ENCODE data around the gene RNF111.

RNF111 gene

GRCh38 chr15:59001946-59002345 lies 14.5 kb downstream of the RNF111 start:
- DNase-seq: no peak

GRCh38 chr15:59002418-59002859 lies 15.0 kb downstream of the RNF111 start:
- no peak for DNase-seq

- no peak for DNase-seq
Observed at GRCh38 chr15:59005579-59005978, 18.1 kb downstream of the RNF111 start.

GRCh38 chr15:59008086-59008485 lies 20.6 kb downstream of the RNF111 start:
- DNase-seq: no peak

- no peak for DNase-seq
Observed at GRCh38 chr15:59011262-59011952, 23.9 kb downstream of the RNF111 start.

- no peak for DNase-seq
Observed at GRCh38 chr15:59013246-59013873, 25.9 kb downstream of the RNF111 start.

GRCh38 chr15:59014068-59014467 lies 26.6 kb downstream of the RNF111 start:
- no peak for DNase-seq

- DNase-seq: no peak
Observed at GRCh38 chr15:59017449-59017848, 30.0 kb downstream of the RNF111 start.

- no peak for DNase-seq
Observed at GRCh38 chr15:59018833-59019232, 31.4 kb downstream of the RNF111 start.

- no peak for DNase-seq
Observed at GRCh38 chr15:59020322-59020721, 32.9 kb downstream of the RNF111 start.

- DNase-seq: no peak
Observed at GRCh38 chr15:59022188-59022587, 34.7 kb downstream of the RNF111 start.

GRCh38 chr15:59026207-59026606 lies 38.7 kb downstream of the RNF111 start:
- DNase-seq: no peak

- no peak for DNase-seq
Observed at GRCh38 chr15:59028387-59028955, 41.0 kb downstream of the RNF111 start.

- no peak for DNase-seq
Observed at GRCh38 chr15:59029554-59029953, 42.1 kb downstream of the RNF111 start.

GRCh38 chr15:59035201-59035600 lies 47.7 kb downstream of the RNF111 start:
- no peak for DNase-seq

- no peak for DNase-seq
Observed at GRCh38 chr15:59039225-59039624, 51.8 kb downstream of the RNF111 start.

- no peak for DNase-seq
Observed at GRCh38 chr15:59042041-59042440, 54.6 kb downstream of the RNF111 start.

GRCh38 chr15:59048897-59049296 lies 61.4 kb downstream of the RNF111 start:
- DNase-seq: no peak

- DNase-seq: no peak
Observed at GRCh38 chr15:59051873-59052861, 64.7 kb downstream of the RNF111 start.

GRCh38 chr15:59052915-59053407 lies 65.5 kb downstream of the RNF111 start:
- no peak for DNase-seq

GRCh38 chr15:59053482-59053881 lies 66.0 kb downstream of the RNF111 start:
- DNase-seq: no peak

- no peak for DNase-seq
Observed at GRCh38 chr15:59059076-59059597, 71.7 kb downstream of the RNF111 start.

GRCh38 chr15:59060348-59060747 lies 72.9 kb downstream of the RNF111 start:
- no peak for DNase-seq

All from NCI-H524 treated with DMSO at 0.1 percent for 48 hours (cell line).